HG03571 (cell line): Measurements from ENCODE around the gene FASN.

Experiments used
- ATAC-seq: cut with Tn5 transposase; IDR thresholded peaks from one replicate; pipeline ENCODE4 v1.9.1; 2021; ENCODE audit not compliant: unreplicated experiment

FASN gene

DNA sequence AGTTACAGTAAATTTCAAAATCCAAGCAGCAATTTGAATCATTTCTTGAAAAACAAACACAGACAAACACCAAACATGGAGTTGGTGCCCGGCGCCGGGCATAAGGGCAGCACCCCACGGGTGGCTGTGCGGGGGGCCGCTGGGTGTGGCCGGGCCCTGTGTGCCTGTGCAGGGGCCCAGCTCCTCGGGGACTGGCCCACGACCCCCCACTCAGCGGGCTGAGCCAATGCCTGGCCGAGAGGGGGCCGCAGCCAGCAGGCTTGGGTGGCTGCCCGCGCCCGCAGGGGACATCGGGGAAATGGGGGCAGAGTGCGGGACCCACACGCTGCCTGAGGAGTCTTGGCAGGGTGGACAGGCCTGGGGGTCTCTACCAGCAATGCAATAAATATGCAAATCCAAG, 19.6 kb downstream of the FASN start:
- ATAC-seq = no peak

DNA sequence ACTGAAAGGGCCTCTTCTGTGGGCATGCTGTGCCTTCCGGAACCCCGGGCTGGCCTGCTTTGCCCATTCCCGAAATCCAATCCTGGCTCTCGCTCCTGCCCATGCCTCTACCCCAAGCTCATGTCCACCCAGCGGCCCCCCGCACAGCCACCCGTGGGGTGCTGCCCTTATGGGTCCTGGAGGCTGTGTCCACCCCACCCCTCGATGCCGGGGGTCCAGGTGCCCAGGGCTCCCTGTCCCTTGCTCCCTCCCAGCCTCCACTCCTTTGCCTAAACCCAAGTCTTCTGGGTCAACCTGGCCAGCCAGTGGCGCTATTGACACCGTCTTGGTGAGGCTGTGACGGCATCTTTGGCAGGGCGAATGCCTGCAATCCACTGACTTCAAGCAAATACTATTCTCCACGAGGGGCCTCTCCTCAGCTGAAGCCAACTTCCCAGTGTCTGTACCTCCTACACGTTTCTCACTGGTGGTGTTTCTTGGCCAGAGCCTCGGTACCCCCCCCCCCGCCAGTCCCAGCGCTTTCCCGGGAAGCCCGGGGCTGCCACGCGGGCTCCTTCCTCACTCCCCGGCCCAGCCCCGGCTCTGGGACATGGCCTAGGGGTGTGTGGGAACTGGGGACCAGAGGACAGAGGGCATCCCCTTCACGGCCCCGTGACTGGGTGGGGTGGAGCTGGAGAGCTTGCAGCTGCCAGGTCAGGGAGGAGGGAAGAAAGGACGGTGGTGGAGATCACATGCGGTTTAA, 20.2 kb downstream of the FASN start:
- ATAC-seq = no peak

DNA sequence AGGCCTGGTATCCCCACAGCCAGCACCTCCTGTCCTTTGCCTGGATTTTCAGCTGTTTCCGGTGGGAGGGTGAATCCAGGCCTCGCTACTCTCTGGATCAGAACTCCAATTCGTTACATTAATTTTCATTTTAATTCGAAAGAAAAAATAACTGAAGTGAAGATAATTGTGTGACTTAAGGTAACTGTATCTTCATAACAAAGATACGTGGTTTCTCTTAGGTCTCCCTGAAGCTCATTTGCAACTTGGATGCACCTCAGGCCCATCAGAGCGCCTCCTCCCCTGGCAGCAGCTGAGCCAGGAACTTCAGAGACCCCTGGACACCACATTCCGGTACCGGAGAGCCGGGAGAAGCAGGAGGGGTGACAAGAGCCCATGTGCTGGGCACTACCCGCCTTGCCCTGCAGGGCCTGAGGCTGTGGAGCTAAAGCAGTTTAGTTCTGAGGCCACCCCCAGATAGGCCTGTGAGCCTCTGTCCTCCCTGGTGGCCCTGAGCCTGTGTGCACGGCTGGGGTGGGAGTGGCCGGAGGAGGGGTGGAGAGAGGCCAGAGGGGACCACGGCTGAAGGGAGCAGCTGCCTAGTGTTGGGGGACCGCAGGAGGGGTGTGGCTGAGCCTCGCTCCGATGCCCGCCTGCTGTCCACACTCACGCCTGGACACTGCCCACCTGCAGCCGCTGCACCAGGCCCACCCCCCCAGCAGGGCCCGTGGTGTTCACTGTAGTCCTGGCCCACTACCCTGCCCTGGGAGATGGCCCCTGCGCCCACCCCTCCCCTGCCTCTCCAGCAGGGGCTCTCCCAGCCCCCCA, 21.0 kb downstream of the FASN start:
- no peak for ATAC-seq

DNA sequence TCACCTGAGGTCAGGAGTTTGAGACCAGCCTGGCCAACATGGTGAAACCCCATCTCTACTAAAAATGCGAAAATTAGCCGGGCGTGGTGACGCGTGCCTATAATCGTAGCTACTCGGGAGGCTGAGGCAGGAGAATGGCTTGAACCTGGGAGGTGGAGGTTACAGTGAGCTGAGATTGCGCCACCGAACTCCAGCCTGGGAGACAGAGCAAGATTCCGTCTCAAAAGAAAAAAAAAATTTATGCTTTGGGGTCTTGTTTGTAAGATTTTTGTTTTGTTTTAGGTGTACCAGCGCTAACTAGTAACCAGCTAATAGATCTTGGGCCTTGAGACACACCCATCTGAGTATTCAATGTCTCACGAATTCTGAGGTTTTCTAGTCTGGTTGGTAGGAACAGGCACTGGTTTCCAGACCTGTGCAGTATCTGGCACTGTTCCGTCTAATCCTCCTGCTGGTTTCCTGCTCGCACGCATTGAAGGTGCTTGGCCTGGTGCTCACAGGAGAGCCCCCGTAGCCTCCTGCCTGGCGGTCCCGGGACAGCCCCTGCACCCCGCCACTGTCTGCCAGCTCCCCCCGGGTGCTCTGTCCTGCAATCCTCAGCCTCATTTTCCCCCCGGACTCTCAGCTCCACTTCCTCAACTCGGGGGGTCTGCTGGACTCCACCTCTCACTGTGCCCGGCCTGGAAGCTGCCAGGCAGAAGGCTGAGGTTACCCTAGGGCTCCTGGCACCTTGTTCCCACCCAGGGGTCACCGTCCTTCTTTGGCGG, 21.8 kb downstream of the FASN start:
- ATAC-seq = no peak

DNA sequence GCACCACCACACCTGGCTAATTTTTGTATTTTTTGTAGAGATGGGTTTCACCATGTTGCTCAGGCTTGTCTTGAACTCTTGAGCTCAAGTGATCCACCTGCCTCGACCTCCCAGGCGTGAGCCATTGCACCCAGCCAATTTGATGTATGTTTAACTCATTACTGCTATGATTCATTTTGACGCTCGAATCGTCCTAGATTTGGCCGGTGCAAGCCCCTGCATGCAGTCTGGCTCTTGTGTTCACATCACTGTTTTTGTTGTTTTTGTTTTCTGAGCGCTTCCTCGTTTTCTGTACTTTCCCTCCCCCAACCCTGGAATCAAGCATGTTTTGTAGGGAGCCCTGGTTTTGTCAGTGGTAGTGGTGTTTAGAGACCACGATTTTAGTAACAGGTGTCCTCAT, 24.6 kb downstream of the FASN start:
- no peak for ATAC-seq

DNA sequence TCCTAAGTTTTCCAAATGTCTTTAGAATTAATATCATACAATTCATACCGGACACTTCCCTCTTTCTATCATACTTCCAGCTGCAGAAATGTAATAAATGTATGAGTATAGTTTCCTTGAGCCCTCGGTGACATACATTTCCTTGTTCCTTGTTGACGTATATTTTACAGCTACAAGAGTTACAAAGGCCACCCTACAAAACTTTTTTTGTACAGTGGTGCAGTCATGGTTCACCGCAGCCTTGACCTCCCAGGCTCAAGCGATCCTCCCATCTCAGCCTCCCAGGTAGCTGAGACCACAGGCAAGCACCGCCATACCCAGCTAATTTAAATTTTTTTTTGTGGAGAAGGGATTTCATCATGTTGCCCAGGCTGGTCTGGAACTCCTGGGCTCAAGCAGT, 25.2 kb downstream of the FASN start:
- ATAC-seq = no peak

DNA sequence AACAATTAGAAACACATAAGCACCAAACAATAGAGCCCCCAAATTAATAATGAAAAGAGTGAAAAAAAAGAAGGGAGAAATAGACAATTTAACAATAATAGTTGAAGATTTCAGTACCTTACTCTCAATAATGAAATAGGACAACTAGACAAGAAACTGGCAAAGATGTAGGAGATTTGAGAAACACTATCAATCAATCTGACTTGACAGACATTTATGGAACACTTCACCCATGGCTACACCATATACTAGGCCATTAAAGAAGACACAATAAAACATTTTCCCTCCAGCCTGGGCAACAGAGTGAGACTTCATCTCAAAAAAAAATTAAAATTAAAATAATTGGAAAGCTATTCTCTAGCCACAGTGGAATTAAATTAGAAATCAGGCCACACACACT, 27.4 kb downstream of the FASN start:
- ATAC-seq = no peak

DNA sequence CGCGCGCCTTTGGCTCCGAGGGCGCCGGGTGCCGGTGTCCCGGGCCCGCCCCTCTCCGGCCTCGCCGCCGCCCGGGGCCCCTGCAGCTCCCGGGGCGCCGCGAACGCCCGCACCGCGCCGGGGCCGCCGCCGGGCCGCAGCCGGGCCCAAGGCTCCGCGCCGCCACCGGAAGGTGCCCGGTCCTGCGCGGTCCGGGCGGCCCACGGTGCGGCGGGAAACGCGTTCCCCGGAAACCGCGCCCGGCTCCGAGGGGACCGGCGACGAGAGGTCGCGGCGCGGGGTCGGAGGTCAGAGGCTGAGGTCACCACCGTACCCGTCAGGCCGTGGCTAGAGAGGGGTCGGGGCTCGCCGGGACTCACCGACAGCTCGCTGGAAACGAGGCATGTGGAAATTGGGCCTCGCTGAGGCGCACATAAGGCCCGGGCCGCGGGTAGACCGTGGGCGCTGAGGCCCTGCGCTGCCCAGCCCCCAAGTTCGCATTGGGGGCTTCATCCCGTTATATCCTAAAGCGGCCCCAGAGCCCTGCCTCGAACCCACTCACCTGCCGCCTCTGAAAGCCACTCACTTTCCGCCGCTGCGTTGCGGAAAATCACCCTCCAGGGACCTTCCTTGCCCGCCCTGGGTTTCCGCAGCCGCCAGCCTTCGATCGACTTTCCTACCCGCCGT, 32.3 kb downstream of the FASN start, which contains the start of gene DUS1L:
DUS1L (minus strand) TSS at position 167 of the 666 bp plus-strand sequence. CDS start 745 bp downstream, outside the sequence.
- ATAC-seq = no peak

DNA sequence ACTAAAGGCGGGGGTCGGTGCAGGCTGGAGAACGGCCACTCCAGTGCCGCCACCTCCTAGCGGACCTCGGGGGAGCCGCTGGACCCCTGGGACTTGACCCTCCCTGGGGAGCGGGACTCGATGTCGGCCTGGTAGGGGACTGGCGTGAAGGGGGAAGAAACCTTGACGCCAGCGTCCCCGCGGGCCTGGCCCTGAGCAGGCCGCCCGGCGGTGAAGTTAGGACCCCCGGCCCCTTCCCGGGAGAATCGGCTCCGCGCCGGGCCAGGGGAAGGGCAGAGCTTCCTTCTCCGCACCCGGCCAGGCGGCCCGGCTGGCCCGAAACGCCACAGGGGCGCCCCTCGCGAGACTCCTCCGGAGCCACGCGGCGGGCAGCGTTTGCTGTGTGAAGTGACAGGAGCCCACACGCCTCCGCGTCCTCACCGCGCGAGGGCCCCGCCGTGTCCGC, 32.8 kb downstream of the FASN start:
- no peak for ATAC-seq

DNA sequence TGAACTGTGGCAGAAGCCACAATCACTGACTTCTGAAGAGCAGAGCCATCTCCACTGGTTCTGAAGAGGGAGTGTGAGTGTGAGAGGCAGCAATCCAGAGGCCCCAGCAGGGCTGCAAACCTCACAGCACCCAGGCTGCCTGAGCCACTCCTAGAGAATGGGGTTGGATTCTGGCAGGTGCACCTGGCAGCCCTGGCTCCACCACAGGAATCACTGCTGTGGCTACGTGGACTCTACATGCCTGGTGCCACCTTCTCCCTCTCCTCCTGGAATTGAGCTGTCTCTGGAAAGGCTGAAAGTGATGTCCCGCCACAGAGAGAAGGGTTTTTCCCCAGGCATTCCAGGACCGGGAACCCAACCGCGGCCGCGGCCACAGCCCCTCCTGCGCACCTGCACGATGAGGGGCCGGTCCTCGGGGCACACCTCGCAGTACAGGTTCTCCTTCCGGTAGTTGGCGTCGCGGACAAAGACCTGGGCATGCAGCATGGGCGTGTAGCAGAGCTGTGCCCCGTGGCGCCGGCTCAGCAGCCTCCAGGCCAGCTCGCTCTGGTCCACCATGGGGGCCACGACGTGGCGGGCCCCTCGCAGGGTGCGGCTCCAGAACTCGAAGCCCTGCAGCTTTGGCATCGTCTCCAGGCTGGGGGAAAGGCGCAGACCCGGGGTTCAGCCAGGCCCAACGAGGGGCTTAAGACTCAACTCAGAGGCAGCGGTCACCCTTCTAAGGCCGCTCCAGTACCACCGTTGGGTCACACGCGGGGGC, 33.4 kb downstream of the FASN start:
- no peak for ATAC-seq

DNA sequence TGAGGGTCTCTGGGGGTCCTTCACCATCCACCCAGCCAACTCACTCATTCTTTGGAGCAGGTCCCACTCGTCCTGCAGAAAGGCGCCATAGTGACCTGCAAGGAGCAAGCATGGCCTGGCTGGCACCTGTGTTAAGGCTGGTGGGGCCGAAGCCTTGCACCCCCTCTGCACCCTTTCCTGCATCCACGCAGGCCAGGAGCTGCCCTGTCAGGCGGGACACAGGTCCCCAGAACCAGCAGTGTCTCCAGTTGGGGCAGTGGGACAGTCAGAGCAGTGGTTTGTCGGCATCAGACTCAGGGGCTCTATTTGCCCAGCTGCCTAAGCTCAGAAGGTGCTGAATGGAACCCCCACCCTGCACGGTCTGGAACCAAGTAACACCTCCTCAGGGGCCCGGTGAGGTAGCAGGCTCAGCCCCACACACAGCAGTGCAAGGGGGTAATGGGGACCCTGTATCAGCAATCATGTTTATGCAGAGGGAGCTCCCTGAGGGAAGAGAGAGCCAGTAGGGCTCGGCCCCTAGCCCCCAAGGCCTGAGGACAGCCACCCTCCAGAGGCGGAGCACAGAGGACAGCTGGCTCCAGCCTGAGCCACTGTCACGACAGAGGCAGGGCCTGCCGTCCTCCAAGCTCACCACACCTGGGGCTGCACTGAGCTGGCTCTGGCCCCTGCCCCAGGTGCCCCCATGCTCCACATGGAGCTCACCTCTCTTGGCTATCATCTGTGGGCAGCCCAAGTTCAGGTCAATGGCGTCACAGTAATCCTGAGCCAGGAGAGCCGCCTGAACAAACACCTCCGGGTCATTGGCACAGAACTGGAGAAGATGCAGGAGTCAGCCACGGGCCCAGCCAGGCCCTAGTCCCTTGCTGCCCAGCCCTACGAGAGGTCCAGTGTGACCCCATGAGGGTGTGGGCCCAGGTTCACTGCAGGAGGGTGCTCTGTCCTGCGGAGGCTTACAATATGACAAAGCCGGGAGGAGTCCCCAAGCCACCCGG, 34.3 kb downstream of the FASN start:
- no peak for ATAC-seq

DNA sequence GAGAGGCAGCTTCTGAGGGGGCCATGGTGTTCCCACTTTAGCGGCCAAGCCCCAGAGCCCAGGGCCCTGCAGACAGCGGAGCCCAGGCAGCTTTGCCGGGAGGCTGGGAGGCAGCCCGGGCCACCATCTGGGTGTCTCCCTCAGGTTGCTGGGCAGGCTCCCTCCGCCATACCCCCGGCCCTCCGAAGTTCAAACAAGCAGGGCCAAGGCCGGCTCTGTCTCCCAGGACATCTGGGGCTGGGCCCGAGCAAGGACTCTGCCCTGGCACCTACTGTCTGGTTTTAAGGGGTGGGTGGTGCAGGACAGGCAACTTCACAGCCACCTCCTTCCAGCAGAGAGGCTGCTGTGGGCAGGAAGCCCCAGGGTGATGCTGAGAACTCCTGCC, 35.1 kb downstream of the FASN start:
- ATAC-seq = no peak

DNA sequence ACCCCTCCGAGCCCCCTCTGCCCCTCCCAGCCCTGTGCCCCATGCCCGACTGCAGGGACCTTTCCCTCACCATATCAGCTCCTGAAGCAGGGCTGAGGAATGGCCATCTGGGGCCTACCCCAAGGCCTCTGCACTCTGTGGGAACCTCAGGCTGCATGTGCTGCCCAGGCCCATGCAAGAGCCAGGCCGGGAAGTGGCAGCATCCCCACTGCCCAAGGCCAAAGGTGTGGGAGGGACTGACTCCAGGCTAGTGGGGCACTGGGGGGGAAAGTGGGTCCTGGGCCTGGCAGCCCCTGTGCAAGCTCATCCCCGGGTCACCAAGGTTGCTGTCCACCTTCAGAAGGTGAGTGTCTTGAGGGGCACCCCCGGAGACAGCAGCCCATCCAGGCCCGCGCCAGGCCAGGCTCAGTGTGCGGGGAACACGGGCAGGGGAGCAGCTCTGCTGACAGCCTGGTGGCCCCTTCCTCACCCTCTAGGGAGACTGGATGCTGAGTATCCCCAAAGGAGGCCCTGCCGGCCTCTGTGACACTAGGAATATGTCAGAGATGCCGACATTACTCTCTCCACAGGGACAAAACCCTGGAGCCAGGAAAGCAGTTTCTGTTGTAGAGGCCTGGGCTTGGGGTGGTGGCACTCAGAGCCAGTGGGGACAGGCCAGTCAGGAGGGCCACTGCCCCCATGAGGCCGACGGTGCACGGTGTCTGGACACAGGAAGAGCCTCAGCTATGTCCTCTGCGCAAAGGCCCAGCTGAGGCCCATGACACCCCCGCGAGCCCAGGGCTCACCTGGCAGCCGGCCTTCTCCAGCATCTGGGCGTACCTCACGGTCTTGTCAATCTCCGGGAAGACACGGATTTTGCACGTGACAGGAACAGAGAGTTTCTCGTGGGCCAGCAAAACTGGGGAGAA, 35.7 kb downstream of the FASN start:
- no peak for ATAC-seq

DNA sequence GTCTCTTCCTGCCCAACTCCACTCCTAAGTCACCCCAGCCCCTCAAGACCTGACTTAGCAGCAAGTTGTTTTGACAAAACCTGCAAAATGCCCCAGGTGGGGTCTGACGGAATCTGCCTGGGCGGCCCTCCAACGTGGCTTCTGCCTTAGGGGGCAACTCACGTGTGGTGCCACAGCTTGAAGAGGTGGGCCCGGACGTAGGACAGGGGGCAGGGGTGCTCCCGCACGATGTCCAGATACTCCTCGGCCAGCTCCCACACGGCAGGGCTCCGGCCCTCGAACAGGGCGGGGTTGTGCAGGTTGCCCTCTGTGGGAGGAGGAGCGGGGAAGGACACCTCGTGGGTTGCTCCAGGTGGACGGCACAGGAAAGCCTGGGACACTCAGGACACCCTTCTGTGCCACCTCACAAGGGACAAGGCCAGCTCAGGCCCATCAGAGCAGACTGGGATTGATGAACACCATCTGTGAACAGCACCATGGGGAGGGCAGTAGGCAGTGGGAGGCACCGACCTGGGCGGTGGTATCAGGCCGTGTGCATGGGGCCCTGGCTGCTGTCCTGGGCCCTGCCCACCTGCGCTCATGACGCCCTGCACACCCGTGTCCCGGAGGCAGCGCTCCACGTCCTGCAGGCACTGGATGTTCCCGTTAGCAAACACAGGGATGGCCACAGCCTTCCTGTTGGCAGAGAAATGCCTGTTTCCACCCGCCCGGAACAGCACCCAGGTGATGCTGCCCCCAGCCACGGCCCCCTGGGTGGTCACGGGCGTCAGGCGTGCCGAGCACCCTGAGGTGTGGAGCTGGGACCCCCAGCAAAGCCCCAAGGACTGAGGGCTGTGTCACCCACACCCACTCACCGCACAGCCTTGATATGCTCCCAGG, 36.8 kb downstream of the FASN start:
- ATAC-seq = no peak

DNA sequence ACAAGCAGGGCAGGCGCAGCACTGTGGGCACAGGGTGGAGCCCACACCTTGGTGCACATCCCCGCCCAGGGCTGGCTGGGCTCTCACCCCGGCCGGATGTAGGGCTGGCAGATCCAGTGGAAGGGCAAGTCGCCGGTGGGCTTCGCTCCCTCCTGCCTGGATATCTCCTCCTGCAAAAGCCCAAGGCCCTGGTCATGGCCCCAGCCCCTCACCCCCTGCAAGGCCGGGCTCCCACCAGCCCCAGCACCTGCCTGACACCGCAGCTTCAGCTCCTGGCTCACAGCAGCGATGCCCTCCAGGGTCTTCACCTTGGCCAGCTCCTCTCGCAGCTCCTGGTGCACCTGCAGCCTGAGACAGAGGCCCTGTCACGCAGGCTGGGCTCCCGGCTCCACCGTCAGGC, 37.4 kb downstream of the FASN start:
- ATAC-seq = no peak

DNA sequence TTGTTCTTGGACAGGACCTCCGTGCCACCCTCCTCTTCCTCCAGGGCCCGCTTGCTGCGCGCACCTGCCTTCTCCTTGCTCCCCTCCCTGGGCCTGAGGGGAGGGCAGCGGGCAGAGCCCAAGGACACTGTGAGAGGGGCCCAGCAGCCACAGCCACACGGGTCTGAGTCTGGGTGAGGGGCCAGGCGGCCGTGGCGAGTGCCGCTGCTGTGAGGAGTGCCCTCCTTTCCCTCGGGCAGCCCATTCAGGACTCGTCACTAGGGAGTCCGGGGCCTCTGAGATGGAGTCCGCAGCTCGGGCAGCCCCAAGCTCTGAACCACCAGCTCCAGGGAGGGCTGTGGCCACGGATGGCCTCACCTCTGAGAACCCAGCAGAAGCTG, 38.0 kb downstream of the FASN start:
- no peak for ATAC-seq
